Measurements from ENCODE around the gene WDR82.
A peak's percentile ranks its signal among the peaks of the same experiment; 100 is the strongest.

Gene WDR82

GRCh38 chr3:52236424-52236886, 42.0 kb downstream of the WDR82 start:
- no peak for DNase-seq

GRCh38 chr3:52234516-52235447, 43.7 kb downstream of the WDR82 start:
- no peak for DNase-seq

DNA sequence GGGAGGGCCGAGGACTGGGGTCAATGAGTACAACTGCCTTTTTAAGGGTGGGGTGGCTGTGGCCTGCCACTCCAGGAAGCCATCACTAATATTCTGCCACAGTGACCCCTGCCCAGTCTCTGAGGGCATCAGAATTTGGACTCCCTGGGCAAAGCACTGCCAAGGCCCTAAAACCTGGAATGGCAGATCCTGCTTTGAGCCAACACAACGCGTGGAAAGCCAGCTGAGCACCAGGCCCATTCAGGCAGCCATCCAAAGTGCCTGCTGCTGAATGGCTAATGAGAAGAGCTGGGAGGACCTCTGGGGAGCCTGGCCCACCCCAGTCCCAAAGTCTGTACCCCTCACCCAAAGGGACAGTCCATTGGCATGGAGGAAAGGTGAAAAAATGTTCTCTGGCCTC, 44.5 kb downstream of the WDR82 start:
- no peak for DNase-seq

GRCh38 chr3:52233108-52233591, 45.3 kb downstream of the WDR82 start:
- DNase-seq = no peak

- peak; percentile 50 for DNase-seq
Measured at GRCh38 chr3:52232279-52233107, 46.0 kb downstream of the WDR82 start.

GRCh38 chr3:52231502-52232278, 46.8 kb downstream of the WDR82 start:
- DNase-seq = peak; percentile 88

GRCh38 chr3:52230889-52231499, 47.5 kb downstream of the WDR82 start:
- DNase-seq = no peak

GRCh38 chr3:52230461-52230860, 48.0 kb downstream of the WDR82 start:
- no peak for DNase-seq

DNA sequence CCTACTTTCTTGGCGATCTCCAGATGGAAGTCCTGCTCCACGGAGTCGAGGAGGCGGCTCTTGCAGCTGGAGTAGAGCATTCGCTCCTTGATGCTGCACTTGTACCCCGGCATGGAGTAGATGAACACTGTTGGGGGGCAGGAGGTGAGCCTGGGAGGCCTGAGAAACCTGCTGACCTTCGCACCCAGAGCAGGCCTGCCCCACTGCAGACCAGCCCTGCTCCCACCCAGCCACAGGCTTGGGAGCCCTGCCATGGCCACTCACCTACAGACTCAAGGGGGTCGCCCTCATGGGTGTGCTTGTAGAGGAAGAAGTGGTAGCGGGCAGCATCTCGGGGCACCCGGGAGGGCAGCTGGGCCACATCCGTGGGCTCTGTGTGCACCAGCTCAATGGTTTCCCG, 48.8 kb downstream of the WDR82 start:
- no peak for DNase-seq

- no peak for DNase-seq
Measured at GRCh38 chr3:52228751-52229291, 49.6 kb downstream of the WDR82 start.

DNA sequence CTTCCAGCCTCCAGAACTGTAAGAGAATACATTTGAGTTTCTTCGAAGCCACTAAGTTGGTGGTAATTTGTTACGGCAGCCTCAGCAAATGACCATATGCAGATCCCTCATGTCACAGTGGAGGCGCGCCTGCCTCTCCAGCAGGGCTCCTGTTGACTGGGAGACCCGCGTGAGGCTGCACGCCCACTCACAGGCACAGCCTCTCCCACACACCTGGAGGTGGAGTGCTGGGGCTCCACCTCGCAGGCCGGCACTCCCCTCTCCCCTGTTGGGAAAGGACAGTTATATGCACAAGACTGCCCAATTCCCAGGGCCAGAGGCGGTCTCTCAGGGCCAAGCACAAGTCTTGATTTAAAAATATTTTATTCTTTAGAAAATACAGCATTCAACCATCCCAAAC, 50.2 kb downstream of the WDR82 start:
- no peak for DNase-seq

- DNase-seq = no peak
Measured at GRCh38 chr3:52227766-52228165, 50.7 kb downstream of the WDR82 start.

DNA sequence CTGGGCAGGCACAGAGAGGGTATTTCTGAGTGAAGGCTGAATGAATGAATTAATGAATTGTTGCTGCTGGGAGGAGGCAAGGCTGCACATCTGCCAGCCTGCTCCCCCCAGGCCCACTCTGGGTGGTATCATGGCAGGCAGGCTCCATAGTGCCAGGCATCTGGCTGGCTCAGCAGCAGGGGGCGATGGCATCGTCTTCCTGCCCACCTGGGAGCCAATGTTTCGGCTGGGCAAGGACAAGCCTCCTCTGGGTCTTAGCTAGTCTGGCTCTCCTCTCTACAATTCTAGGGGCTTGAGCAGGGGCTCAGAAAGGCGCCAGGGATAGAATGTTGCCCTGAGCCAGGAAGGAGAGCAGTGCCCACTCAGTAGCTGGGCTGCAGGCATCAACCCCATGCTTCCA, 51.3 kb downstream of the WDR82 start:
- no peak for DNase-seq

DNA sequence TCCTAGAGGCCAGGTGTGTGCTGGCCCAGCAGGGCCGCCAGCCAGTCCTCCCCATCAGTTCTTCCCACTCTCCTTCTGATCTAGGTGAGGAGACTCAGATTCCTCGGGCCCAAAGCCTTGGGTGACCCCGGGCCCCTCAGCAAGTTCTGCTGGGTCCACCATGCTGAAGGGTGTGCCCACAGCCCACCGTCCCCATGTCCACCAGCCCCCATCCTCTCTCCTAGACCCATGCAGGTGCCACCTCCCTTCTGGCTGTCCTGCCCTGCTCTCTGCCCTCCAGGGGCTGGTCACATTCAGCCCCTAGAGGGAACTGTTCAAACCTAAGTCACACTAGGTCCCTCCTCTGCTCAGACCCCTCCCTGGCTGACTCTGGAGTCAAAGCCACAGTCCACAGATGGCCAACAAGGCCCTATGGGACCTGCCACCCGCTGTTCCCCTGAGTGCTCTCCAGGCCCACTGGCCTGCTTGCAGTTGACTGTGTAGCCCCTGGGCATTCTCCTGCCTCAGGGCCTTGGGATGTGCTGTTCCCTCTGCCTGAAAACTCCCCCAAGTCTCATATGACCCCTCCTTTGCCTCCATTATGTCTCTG, 52.1 kb downstream of the WDR82 start:
- DNase-seq = no peak

GRCh38 chr3:52225452-52226228, 52.8 kb downstream of the WDR82 start, which contains the start of gene TLR9:
Gene TLR9 (minus strand): TSS chr3:52225645. CDS start chr3:52225529, 116 bp downstream.
- no peak for DNase-seq

- no peak for DNase-seq
Measured at GRCh38 chr3:52223449-52224408, 54.7 kb downstream of the WDR82 start.

DNA sequence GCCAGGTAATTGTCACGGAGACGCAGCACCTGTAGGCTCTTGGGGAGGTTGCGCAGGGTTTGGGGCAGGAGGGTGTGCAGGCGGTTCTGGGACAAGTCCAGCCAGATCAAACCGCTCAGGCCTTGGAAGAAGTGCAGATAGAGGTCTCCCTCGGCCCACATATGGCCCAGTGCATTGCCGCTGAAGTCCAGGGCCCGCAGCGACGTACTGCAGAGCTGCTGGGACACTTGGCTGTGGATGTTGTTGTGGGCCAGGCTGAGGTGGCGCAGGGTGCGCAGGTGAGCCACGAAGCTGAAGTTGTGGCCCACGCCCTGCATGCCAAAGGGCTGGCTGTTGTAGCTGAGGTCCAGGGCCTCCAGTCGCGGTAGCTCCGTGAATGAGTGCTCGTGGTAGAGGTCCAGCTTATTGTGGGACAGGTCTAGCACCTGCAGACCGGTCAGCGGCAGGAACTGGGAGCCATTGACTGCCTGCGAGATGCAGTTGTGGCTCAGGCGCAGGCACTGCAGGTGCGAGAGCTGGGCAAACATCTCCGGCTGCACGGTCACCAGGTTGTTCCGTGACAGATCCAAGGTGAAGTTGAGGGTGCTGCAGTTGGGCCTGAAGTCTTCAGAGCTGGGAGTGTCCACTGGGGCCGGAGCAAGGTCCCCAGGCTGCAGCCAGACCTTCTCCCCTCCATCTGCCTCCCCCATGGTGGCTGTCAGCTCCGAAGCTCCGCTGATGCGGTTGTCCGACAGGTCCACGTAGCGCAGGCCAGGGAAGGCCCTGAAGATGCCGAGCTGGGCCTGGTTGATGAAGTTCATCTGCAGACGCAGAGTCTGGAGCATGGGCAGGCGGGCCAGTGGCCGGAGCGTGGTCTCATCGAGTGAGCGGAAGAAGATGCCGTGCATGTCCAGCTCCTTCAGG, 55.9 kb downstream of the WDR82 start:
- no peak for DNase-seq

All from CD4-positive, alpha-beta T cell treated with Interleukin-10 for 1 hour (primary cell).